Common myeloid progenitor, CD34-positive (primary cell): ENCODE measurements around the gene PPP1R7.

Experiments used
- CTCF ChIA-PET: fragments of 350-600 bp; sonication (Branson Sonifier 250); formaldehyde crosslinking; loops from one replicate; lab custom pipeline; 2021; ENCODE audit warnings: antibody characterized with exemption; lab: Charles Lee
- POLR2A ChIA-PET: fragments of 350-600 bp; sonication (Branson Sonifier 250); formaldehyde crosslinking; loops from one replicate; lab custom pipeline; 2021; ENCODE audit warnings: antibody characterized with exemption; lab: Charles Lee
- DNase-seq, 3 donors: peaks; one replicate each; pipeline versions ENCODE4 v3.0.0 to v3.0.0-alpha.2; 2013
- H3K27ac ChIP-seq, 2 experiments: 1 replicate in 1 of 2; 2 replicates in 1 of 2; pipeline ENCODE4 v1.7.0; 2013; ENCODE audit warnings: inconsistent platforms in 2 of 2, low read length in 2 of 2, mild to moderate bottlenecking in 2 of 2, low read depth in 1 of 2, moderate library complexity in 1 of 2; ENCODE audit not compliant: severe bottlenecking in 2 of 2, insufficient read depth in 1 of 2, poor library complexity in 1 of 2
- H3K27me3 ChIP-seq, 5 experiments: replicated peaks in 2 of 5; 1 replicate in 3 of 5; 2 replicates in 2 of 5; pipeline versions ENCODE4 v1.6.1 to v1.7.0; 2013; ENCODE audit warnings: low read length in 4 of 5, mild to moderate bottlenecking in 2 of 5, moderate library complexity in 2 of 5, inconsistent platforms in 1 of 5; ENCODE audit not compliant: insufficient read depth in 5 of 5, control insufficient read depth in 4 of 5
- H3K36me3 ChIP-seq, 4 experiments: 1 replicate in 2 of 4; 2 replicates in 2 of 4; pipeline versions ENCODE4 v1.6.1 to v1.7.0; 2013; ENCODE audit warnings: low read length in 3 of 4, control low read depth in 1 of 4, mild to moderate bottlenecking in 1 of 4; ENCODE audit not compliant: control insufficient read depth in 4 of 4, insufficient read depth in 4 of 4
- H3K4me1 ChIP-seq, 4 experiments: 1 replicate in 3 of 4; 2 replicates in 1 of 4; pipeline versions ENCODE4 v1.6.1 to v1.7.1; 2013; ENCODE audit warnings: low read length in 3 of 4, mild to moderate bottlenecking in 3 of 4, control low read depth in 1 of 4, inconsistent platforms in 1 of 4, moderate library complexity in 1 of 4; ENCODE audit not compliant: control insufficient read depth in 4 of 4, insufficient read depth in 4 of 4; ENCODE audit errors: control extremely low read depth in 1 of 4
- H3K4me3 ChIP-seq, 7 experiments: 1 replicate in 4 of 7; 2 replicates in 3 of 7; pipeline versions ENCODE4 v1.5.1 to v1.7.0; 2013; ENCODE audit warnings: mild to moderate bottlenecking in 7 of 7, low read length in 6 of 7, moderate library complexity in 6 of 7, inconsistent platforms in 2 of 7, low read depth in 2 of 7, control low read depth in 1 of 7; ENCODE audit not compliant: insufficient read depth in 4 of 7, control insufficient read depth in 1 of 7; ENCODE audit errors: extremely low read depth in 1 of 7
- H3K9me3 ChIP-seq, 5 experiments: 1 replicate in 4 of 5; 2 replicates in 1 of 5; pipeline versions ENCODE4 v1.6.1 to v1.7.1; 2013; ENCODE audit warnings: low read length in 4 of 5, mild to moderate bottlenecking in 2 of 5, inconsistent platforms in 1 of 5, low read depth in 1 of 5, moderate library complexity in 1 of 5; ENCODE audit not compliant: control insufficient read depth in 4 of 5, insufficient read depth in 2 of 5; ENCODE audit errors: control extremely low read depth in 1 of 5
- WGBS: methylation state at CpG from one replicate; pipeline ENCODE4 v1.1.5; 2013; ENCODE audit not compliant: insufficient coverage; 5-methylcytosine and 5-hydroxymethylcytosine counted together

The PPP1R7 gene

DNA sequence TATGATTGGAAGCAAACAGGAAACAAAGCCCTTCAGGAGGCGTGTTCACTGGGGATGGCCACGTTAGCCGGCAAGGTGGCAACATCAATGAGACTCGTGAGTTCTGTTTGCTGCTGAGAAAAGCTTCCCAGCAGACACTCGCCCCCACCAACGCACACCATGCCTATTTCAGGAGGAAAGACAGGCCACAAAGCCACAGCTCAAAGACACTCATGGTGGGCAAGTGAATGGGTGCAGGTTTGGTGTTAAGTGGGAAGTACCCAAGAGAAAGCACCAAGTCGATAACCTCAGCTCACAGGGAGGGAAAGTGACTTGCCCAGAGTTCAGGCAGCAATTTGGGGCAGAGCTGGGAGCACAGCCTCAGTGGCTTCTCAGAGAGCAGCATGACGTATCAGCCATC, 37.7 kb upstream of the PPP1R7 start:
- peaks cover 1 to 43% (median 24%) of the 10 kb centered on the region in 4 experiments for H3K36me3 ChIP-seq
- H3K9me3 ChIP-seq, result no peaks in the 10 kb centered on the region
- no peak overlapping the region for H3K27ac ChIP-seq
- POLR2A ChIA-PET, result no interaction called here
- DNase-seq, result no peak
- no peak overlapping the region for H3K4me3 ChIP-seq
- H3K27me3 ChIP-seq, result no peaks in the 10 kb centered on the region
- CTCF ChIA-PET, result interaction anchor here (0.7 kb wide), 1 partner anchor 16 kb away, joined by 3 read pairs; no protein-coding TSS in a partner anchor
- H3K4me1 ChIP-seq, result no peaks in the 10 kb centered on the region
- WGBS, result 98% methylated on average over 6 of the region's 8 CpGs

DNA sequence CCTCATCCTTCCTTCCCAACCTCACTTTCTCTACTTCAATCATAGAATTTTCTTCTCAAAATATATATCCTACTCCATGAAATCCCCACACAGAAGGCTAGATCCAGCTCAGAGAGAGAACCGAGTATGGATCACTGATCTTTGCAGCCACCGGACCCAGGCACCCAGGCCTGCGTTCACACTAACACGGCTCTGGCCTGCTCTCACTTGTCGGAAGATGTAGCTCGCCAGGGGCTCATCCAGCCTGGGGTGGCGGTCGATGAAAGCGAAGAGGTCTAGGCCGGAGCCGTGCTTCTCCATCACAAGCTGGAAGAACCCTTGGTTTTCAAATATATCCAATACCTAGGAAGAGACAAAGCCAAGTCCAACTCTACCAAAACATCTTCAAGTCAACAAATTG, 35.4 kb upstream of the PPP1R7 start:
- Histone ChIP-seq H3K4me1 (no peaks in the 10 kb centered on the region), H3K4me3 (no peak overlapping the region), H3K9me3 (no peaks in the 10 kb centered on the region), H3K27ac (no peak overlapping the region), H3K27me3 (no peaks in the 10 kb centered on the region), H3K36me3 (peaks cover 0 to 31% (median 22%) of the 10 kb centered on the region in 4 experiments)
- no peak for DNase-seq
- ChIA-PET POLR2A (no interaction called here), CTCF (no interaction called here)
- WGBS, result 99% methylated on average over 10 of the region's 11 CpGs

DNA sequence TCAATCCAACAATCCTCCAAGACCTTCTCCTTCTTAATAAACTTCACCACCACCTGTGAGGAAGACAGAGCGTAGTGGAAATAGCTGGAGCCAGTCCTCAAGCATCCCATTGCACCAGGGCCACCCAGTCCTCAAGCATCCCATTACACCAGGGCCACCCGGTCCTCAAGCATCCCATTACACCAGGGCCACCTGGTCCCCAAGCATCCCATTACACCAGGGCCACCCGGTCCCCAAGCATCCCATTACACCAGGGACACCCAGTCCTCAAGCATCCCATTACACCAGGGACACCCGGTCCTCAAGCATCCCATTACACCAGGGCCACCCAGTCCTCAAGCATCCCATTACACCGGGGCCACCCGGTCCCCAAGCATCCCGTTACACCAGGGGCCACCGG, 34.9 kb upstream of the PPP1R7 start:
- Histone ChIP-seq H3K36me3 (peaks cover 0 to 31% (median 22%) of the 10 kb centered on the region in 4 experiments), H3K4me1 (no peaks in the 10 kb centered on the region), H3K4me3 (no peak overlapping the region), H3K27ac (no peak overlapping the region), H3K9me3 (no peaks in the 10 kb centered on the region), H3K27me3 (no peaks in the 10 kb centered on the region)
- WGBS, result 91% methylated on average over 7 of the region's 8 CpGs
- ChIA-PET POLR2A (no interaction called here), CTCF (no interaction called here)
- no peak for DNase-seq

DNA sequence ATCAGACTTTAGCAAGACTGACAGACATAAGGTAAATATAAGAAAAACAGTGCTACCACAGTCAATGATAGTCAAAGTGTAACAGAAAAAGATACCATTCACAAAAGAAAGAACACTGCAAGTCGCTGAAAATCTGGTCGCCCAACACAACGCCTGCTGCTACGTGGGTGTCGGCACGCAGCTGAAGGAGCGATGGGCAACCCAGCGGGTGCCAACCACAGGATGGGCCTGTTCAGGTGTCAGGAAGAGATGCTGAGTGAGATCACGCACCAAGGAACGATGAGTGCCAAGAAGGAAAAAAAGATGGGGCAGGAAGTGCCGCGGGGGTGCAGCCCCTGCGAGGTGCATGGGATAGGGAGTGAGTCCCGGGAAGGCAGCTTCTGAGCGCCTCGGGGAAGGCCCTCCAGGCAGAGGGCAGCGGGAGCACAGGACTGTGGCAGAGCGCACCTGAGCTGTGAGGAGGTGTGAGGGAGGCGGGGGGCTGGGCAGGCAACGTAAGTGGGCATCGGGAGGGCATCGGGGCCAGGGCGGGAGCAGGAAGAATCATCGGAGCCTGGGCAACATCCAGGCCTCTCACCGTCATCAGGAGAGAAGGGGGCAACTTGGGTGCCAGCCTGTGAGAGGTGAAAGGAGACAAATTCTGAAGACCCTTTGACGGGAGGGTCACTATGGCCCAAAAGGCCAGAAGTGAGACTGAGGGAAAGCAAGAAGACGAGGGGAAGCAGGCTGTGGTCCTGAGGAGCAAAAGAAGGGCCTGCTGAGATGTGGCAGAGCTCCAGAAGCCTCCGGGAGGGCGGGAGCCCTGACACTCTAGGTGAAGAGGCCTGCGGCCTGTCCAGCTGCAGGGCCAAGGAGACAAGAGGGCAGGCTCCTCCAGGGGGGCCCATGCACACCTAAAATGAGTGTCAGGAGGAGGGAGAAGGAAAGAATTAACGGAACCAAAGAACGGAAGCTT, 33.4 kb upstream of the PPP1R7 start:
- no peaks in the 10 kb centered on the region for H3K4me1 ChIP-seq
- no peak overlapping the region for H3K27ac ChIP-seq
- CTCF ChIA-PET, result no interaction called here
- DNase-seq, result no peak
- H3K27me3 ChIP-seq, result no peaks in the 10 kb centered on the region
- 96% methylated on average over 30 of the region's 32 CpGs for WGBS
- POLR2A ChIA-PET, result no interaction called here
- no peak overlapping the region for H3K4me3 ChIP-seq
- peaks cover 2 to 40% (median 26%) of the 10 kb centered on the region in 4 experiments for H3K36me3 ChIP-seq
- peaks cover 0 to 3% (median 0%) of the 10 kb centered on the region in 5 experiments for H3K9me3 ChIP-seq

DNA sequence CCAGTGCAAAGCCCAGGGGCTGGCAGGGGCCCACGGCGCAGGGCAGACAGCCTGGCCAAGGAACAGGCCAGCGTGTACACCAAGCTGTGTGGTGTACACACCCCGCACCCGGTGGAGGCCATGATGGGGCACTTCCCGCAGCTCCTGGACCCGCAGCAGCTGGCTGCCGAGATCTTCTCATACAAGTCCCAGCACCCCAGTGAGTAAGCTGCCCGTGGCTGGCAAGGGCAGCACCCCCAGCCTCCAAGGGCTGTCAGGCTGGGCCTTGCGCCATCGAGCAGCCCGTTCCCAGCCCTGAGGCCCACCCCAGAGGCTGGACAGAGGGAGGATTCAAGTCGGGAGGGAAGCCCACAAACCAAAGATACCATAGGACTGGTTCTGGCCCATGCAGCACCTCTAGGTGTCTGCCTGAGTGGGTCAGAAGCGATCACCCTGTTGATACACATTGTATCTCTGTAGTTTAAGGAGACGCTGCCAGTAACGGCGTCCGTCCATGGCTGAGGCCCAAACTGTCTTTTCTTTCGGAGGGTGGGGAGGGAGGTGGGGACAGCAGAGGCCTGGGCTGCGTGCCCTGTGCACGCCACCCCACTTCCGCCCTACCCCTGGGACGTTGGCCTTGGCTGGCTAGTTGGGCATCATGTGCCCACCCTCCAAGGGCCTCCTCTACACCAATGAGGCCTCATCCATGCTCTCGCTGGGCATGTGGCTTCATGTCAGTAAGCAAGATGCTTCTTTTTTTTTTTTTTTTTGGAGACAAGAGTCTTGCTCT, 31.3 kb upstream of the PPP1R7 start:
- Histone ChIP-seq H3K4me1 (no peaks in the 10 kb centered on the region), H3K36me3 (peaks cover 2 to 43% (median 31%) of the 10 kb centered on the region in 4 experiments), H3K4me3 (no peak overlapping the region), H3K27me3 (no peaks in the 10 kb centered on the region), H3K27ac (no peak overlapping the region), H3K9me3 (peaks cover 0 to 3% (median 0%) of the 10 kb centered on the region in 5 experiments)
- DNase-seq, result no peak
- POLR2A ChIA-PET, result no interaction called here
- WGBS, result 97% methylated on average over 23 of the region's 24 CpGs
- CTCF ChIA-PET, result no interaction called here

DNA sequence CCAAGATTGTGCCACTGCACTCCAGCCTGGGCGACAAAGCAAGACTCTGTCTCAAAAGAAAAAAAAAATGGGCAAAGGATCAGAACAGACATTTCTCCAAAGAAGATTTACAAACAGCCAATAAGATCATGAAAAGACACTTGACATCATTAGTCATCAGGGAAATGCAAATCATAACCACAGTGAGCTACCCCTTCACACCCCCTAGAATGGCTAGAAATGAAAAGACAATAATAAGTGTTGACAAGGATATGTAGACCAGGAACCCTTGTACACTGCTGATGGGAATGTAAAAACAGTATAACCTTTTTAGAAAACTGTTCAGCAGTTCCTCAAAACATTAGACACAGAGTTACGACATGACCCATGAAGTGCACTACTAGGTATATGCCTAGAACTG, 29.8 kb upstream of the PPP1R7 start:
- ChIA-PET POLR2A (no interaction called here), CTCF (interaction anchor here (0.9 kb wide), 1 partner anchor 13 kb away, joined by 3 read pairs; no protein-coding TSS in a partner anchor)
- H3K27me3 ChIP-seq, result no peaks in the 10 kb centered on the region
- peaks cover 2 to 40% (median 26%) of the 10 kb centered on the region in 4 experiments for H3K36me3 ChIP-seq
- H3K4me1 ChIP-seq, result no peaks in the 10 kb centered on the region
- no peak overlapping the region for H3K4me3 ChIP-seq
- DNase-seq, result peak in 2 of 3 donors; percentile 16 to 30
- no CpG with 5 or more reads among the region's 2 CpGs for WGBS
- no peak overlapping the region for H3K27ac ChIP-seq
- peaks cover 0 to 3% (median 0%) of the 10 kb centered on the region in 5 experiments for H3K9me3 ChIP-seq
